ENCODE results near the gene DSG3.

DSG3 gene, protein sequence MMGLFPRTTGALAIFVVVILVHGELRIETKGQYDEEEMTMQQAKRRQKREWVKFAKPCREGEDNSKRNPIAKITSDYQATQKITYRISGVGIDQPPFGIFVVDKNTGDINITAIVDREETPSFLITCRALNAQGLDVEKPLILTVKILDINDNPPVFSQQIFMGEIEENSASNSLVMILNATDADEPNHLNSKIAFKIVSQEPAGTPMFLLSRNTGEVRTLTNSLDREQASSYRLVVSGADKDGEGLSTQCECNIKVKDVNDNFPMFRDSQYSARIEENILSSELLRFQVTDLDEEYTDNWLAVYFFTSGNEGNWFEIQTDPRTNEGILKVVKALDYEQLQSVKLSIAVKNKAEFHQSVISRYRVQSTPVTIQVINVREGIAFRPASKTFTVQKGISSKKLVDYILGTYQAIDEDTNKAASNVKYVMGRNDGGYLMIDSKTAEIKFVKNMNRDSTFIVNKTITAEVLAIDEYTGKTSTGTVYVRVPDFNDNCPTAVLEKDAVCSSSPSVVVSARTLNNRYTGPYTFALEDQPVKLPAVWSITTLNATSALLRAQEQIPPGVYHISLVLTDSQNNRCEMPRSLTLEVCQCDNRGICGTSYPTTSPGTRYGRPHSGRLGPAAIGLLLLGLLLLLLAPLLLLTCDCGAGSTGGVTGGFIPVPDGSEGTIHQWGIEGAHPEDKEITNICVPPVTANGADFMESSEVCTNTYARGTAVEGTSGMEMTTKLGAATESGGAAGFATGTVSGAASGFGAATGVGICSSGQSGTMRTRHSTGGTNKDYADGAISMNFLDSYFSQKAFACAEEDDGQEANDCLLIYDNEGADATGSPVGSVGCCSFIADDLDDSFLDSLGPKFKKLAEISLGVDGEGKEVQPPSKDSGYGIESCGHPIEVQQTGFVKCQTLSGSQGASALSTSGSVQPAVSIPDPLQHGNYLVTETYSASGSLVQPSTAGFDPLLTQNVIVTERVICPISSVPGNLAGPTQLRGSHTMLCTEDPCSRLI

DNA sequence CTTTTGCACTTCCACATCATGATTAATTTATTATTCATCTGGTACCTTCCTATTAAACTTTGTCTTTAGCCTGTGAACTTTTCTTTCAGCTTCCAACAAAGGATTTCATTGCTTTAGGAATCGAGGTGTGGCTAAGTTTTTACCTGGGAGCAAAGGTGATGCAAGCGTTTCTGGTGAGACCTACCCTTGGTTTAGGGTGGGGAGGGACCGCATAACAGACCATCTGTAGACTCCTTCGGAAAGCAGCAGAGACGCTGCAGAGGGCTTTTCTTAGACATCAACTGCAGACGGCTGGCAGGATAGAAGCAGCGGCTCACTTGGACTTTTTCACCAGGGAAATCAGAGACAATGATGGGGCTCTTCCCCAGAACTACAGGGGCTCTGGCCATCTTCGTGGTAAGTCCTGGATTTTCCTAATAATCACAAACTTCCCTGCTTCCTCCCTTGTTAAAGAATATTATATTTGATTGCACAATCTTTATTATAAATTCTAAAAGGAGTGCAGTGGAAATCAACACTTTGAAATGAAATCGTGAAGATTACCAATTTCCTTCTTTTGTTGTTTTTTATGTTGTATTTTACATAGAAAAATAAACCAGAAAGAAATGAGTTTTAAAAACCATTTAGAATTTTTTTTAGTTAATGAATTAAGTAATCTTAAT lies at the start of gene DSG3:
Gene DSG3, plus strand, starts transcription at position 212 of the 662 bp plus-strand sequence. Its CDS starts 137 bp downstream, at position 349.
- DNase-seq, result no peak

DNA sequence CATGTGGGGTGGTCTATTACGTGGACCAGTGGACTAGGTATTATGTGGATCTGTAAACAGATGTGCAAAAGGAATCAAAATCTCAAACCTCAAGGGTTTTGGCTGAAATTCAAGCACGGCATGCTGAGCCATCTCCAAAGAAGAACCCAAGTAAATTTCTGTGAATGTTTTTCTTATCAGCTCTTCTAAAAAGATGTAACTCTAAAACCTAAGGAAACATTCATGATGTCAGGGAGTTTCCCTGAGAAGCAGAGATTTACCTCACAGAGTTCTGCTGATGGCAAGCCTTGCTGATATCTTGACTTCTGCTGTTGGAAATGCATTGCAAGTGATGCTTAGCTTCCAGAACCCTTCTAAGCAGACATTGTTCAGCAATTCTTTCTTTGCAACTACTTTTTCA lies 49.4 kb upstream of the DSG3 start:
- DNase-seq, result no peak

DNA sequence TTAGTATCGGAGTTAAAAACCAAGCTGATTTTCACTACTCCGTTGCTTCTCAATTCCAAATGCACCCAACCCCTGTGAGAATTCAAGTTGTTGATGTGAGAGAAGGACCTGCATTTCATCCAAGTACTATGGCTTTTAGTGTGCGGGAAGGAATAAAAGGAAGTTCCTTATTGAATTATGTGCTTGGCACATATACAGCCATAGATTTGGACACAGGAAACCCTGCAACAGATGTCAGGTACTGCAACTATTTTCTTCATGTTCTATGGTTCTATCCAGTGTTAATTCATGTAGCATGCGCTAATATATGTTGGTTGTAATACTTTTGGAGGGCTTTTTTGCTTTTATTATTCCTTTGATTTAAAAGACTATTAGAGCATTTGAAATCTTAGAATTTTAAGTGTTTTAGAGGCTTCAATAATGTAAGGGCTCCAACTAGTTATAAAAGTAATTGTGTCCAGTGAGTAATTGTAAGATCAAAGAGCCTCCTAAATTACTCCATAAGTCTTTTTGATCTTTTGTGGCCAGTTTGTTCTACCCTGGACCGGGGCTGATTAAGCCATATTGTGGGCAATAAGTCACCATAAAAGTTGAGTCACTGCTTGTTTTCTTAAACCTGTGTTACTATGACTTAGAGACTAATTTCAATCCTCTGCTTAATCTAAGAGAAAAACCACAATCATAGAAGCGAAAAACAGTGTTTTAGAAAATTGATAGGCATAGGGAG lies 48.1 kb upstream of the DSG3 start:
- peak; percentile 22 for DNase-seq

DNA sequence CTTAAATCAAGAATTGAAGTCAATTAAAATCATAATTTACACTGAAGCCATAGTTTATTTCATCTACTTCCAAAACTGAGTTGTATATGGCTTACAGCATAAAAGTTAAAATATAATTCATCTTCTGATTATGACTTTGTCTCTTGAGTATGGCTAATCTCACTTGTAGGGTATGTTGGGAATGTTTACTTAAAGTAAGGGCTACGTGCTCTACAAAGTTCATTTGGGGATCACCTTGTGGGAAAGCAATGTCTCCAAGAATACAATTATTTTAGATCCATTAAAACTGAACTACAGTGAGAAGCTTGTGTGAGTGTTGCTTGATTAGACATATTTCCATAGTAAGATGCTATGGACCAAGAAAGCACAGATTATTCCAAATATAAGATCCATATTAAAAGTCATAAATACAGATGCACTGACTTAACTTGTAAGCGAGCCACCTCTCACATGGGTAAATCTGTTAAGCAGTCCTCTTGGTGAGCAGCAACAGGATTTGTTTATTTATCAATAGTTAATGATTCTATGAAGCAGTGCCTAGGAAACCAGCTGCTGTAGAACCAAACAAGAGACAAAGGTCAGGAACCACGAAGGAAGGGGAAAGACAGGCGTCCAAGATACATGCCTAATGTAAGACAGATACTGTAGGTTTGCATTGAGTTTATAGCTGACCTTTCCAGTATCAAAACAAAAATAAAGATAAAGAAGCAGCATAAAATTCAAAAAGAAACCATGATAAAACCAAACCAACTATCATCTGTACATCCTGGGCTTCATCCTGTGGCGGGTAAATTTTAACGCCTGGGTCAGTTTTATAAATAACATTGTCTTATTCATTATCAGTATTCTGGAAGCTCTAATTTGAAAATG lies 46.1 kb upstream of the DSG3 start:
- DNase-seq, result no peak

DNA sequence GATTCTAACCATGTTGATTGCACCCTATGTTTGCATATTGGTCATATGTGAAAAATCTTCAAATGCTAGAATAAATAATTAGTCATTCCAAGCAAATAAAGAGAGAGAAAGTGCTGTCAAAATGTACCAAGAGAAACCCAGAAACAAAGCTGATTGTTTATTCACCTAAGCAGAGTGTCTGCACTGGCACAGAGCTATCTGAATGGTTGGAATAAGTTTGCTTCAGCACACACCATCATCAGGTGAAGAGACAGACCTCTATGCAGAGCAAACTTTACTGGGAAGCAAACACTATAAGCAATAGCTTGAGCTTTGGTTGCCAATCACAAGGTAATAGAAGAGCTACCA lies 45.5 kb upstream of the DSG3 start:
- DNase-seq, result no peak

DNA sequence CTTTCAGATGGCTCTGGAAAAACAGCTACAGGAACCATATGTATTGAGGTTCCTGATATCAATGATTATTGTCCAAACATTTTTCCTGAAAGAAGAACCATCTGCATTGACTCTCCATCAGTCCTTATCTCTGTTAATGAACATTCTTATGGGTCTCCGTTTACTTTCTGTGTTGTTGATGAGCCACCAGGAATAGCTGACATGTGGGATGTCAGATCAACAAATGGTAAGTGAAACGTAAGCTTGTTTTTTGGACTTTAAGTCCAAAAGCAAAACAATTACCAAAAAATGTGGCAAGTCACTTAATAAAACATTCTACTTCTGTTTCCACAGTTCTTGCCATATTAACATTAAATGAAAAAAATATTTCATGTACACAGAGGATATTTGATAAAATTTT lies 44.1 kb upstream of the DSG3 start:
- DNase-seq, result no peak

DNA sequence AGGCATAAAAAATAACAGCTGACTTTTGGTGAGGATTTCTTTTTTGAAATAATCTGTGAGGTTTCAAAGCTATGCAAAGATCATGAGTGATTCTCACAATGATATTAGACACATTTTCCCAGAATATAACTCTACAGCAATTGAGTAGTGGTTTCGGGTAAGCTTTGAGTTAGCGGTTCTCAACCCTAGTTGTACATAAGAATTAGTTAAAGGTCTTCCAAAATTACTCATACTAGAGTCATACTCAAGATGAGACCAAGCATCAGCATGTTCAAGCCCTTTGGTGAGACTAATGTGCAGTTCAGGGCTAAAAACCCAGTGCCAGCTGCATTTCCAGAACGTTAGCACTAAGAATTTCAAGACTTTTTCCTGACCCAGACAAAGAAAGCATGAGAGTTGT lies 39.9 kb upstream of the DSG3 start:
- no peak for DNase-seq

DNA sequence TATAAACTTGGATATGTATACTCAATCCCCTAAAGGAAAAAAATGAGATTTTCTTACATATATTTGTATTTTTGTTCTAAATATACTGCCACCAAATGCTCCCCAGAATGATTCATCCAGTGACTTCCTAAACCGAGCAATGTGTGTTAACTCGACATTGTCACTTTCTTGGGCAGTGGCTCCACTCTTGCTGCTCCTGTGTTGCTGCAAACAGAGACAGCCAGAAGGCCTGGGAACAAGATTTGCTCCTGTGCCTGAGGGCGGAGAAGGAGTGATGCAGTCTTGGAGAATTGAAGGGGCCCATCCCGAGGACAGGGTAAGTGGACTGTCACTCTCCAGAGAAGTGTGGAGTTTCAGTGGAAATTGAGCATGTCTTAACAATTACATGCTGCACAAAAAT lies 38.3 kb upstream of the DSG3 start:
- no peak for DNase-seq

DNA sequence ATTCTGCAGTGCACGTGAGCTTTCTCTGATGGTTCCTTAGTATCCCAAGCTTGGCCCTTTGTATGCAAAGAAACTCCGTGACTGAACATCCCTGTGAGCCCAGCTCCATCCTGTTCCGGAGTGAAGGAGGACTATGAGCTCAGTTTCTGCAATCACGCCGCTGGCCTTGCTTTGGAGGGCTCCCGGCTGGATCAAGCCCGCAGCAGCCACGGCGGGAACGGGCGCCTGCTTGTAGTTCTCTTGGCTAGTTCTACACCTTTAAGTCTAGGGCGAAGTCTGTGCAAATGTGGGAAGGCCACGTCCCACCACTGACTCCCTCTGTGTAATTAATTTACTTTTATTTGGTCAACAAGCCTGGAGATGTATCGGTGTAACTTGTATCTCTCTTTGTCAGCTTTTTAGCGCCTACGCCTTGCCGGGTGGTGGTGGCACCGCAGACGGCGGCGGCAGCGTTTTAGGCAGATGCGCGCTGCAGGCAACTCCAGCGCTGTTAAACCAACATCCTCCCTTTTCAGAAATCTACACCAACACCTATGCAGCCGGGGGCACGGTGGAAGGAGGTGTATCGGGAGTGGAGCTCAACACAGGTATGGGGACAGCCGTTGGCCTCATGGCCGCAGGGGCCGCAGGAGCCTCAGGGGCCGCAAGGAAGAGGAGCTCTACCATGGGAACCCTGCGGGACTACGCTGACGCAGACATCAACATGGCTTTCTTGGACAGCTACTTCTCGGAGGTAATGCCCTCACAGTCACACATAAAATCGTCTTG lies 36.6 kb upstream of the DSG3 start:
- no peak for DNase-seq

DNA sequence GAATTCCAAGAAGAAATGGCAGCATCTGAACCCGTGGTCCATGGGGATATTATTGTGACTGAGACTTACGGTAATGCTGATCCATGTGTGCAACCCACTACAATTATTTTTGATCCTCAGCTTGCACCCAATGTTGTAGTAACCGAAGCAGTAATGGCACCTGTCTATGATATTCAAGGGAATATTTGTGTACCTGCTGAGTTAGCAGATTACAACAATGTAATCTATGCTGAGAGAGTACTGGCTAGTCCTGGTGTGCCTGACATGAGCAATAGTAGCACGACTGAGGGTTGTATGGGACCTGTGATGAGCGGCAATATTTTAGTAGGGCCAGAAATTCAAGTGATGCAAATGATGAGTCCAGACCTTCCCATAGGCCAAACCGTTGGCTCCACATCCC lies 34.4 kb upstream of the DSG3 start:
- no peak for DNase-seq

DNA sequence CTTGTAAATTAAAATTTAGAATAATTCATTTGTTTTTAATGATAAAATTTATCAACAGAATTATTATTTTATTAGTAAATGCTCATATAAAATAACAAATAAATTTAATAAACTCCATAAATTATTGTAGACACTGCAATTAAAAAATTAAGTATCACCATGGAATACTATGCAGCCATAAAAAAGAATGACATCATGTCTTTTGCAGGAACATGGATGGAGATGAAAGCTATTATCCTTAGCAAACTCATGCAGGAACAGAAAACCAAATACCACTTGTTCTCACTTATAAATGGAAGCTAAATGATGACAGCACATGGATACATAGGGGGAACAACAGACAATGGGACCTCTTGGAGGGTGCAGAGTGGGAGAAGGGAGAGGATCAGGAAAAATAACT lies 29.7 kb upstream of the DSG3 start:
- DNase-seq, result no peak

DNA sequence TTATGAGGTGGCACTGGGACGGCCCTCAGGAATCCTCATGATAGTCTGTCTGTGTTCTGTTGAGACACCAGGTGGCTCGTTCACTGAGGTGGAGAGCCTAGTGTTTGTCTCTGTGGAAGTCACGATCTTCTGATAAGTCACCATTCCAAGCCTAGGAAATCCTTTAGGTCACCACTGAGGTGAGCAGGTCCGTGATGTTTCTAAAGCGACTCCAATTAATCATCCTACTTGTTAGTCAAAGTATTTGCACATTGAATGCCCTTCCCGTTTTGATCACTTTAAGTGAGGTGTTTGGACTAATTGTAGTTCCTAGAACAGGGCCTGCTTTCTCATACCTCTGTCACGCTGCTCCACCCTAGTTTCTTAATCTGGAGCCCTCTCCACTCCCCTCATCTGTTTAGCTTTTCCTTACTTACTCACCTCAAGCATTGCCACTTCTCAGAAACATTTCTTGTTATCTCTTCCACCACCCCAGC lies 28.0 kb upstream of the DSG3 start:
- no peak for DNase-seq

DNA sequence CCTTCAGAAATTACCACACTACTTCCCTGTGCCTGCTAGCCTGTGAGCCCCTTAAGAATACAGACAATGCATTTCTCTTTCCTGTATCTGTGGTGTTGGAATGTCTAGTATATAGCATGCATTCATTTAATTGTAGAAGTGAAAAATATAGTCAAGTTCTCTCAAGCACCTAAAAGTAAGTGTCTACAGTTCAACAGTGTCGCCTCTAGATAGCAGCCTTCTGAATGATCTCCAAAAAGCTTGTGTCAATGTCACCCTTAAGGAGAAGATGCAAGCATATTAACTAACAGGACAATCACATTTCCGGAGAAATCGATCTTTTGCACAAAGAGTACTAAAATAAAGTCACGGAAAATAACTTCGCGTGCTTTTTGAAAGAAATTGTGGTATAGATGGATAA lies 27.5 kb upstream of the DSG3 start:
- DNase-seq, result peak; percentile 4

DNA sequence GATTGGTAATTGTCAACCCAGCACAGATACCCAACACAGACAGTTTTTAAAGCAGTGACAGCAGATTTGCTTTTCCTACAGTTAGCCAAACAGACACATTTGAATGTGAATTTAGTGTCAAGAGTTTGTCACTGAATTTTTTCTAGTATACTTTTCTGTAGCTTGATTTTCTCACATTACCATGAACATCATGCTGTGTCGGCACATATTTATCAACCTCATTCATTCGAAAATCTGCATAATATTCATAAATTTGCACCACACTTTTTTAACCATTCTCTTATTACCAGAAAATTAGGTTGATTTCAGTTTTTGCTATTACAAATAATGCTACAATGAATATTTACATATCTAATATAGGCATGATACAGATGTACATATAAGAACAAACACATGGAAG lies 27.0 kb upstream of the DSG3 start:
- no peak for DNase-seq

DNA sequence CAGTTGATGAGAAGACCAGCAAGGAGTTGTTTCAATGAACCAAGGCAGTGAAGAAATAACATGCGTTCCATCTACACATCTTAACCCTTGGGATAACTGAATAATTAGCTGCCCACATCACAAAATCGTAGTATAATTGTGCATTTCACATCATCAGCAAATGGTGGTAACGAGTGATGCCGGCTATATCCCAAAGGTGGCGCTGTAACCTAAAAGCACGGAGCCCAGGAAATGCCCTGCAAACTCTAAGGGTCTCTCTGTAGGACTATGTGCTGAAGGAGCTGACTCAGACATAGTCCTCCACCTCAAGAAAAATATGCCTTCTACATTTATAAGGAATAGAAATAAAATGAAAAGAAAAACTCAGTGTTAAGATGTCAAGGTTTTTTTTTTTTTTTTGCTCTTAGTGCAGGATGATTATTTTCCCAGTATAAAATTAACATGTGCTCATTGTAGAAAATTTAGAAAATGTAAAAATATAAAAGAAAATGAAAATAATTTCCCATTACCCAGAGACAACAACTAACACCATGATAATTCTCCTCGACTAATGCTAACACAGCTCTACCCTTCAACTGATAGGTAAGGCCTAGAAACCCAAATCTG lies 23.1 kb upstream of the DSG3 start:
- peak; percentile 64 for DNase-seq

DNA sequence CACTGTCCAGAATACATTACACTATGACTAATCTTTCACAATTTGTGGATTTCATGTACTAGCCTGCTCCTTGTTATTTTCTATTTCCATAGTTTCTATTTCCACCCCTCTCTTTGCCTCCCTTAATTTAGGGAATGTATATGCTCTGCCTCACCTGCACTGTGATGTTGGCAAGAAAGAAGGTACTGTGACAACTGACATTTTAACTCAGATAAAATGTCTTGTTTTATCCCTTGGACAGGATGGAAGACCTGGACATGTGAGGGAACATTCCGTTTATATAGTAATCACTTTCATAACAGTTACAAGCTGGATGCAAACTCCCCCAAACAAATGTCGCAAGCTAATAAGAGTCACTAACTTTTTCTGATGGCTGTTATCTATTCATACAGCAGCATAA lies 21.5 kb upstream of the DSG3 start:
- DNase-seq, result no peak

DNA sequence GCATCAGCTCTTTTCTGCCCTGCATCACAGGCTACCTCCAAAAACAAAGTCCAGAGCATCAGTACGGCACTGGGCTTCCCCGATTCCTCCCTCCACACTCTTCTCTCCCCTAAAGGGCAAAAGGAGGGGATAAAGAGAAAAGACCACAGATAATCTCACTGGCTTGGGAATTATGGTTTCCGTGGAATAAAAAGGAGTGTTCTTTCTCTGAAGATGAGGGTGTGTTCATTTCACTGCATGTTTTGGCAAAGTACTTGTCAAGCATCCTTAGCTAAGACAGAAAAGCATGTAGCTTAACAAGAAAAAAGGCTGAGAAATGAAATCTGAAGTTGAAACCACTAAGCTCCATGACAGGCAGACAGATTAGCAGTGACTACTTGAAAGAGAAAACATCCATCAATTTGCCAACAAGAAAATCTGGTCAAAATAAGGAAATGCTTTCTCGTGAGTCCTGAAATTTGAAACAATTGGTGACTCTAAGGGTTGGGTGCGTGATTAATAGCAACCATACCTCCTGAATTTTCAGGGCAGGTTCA lies 20.6 kb upstream of the DSG3 start:
- DNase-seq, result no peak

DNA sequence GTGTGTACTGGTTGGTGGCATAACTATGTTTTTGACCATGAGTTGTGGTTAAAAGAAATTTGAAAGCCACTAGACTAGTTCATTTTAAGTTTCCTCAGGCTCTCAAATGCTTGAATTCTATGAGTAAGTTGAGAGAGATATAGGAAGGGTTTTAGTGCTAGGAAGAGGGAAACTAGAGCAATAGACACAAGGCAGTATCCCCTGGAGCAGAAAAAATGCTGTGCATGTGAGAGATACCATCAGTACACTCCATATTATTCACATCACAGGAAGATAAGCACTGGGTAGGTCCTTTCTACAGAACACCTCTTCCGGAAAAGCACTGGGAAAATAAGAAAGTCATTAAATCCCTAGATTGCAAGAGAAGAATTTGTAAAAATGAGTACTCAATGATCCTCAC lies 19.3 kb upstream of the DSG3 start:
- no peak for DNase-seq

DNA sequence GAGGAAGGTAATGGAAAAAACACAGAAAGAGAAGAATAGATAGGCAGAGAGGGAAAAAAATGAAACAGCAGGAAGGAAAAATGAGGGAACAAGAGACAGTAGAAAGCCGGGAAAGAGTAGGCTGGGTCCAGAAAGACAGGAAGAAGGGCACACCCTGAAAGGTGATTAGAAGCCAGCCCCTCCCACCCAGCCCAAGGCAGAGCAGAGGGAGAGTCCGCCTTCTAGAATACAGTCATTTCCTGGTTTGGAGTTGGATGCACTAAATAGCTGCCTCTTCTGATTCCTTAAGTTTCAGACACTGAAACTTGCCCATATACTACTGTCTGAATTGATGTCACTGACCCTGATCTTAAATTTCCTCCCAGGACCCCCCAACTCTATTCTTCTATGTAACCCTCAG lies 17.9 kb upstream of the DSG3 start:
- no peak for DNase-seq

DNA sequence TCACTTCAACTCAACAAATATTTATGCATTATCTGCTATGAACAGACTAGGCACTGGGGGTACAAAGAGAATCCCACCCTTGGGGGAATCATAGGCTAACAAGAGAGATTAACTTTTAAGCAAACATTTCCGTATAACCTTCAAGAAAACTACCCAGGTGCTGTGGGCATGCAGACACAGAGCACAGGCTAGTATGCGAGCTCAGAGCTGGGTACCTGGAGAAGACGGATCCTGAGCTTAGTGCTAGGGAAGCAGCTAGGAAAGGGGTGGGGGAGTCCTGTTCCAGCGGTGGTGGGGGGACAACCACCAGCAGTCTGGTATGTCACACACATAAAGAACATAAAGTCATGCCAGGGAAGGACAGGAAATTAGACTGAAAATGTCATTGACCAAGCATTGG lies 17.5 kb upstream of the DSG3 start:
- DNase-seq, result no peak
